SH-SY5Y (cell line): ENCODE results near the gene GPC5.

Source experiments
- GATA2 ChIP-seq: IDR thresholded peaks from 2 replicates; pipeline ENCODE4 v1.6.1; 2011; ENCODE audit warnings: mild to moderate bottlenecking, low read depth, low read length
- GATA3 ChIP-seq: IDR thresholded peaks from 2 replicates; pipeline ENCODE4 v1.6.1; 2011; ENCODE audit warnings: low read depth, mild to moderate bottlenecking, low read length, moderate library complexity

DNA sequence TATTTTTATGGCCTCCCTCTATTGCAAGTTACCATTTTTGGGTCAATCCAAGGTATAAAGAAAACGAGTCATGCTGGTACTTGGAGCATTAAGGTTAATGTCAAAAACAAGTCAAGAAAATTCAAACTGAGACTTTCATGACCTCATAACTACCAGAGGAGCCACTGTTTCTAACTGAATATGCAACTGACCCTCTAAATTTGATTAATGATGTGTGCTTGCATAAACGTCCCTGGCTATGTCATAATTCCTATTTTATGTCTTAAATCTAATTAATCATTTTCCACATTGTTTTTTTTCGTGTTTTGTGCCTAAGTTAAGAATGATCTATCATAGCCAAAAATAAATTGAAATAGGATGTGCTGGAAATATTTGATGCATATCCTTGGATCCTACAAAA, 1431.5 kb downstream of the GPC5 start:
- TF ChIP-seq GATA3 = no peak
- no peak for TF ChIP-seq GATA2
